ENCODE data around the gene ELMO3.

GRCh38 chr16:67234180-67234597 lies 35.3 kb downstream of the ELMO3 start:
- TF ChIP-seq CTCF (IDR thresholded peaks at IDR 0.05; ENCODE audit: poor library complexity, severe bottlenecking) (no peak), REST (IDR thresholded peaks at IDR 0.05; ENCODE audit: borderline replicate concordance) (no peak), TAF1 (IDR thresholded peaks at IDR 0.05; ENCODE audit: low read depth) (no peak), EP300 (conservative IDR thresholded peaks at IDR 0.05; ENCODE audit: poor library complexity, severe bottlenecking) (no peak)

All from neural cell (in vitro differentiated cells).